ENCODE results near the gene CHAC2. TPM values are rescaled to one million over a fixed set of nuclear protein-coding genes. Genes with fewer than 3 reads are reported as not detected.
"Not testable (repeated sequence)": the region's sequence is repeated elsewhere in the genome, so short reads cannot be mapped to it uniquely, and the experiment has no call there.

CHAC2 gene
- total RNA-seq, 1 donor from 2014 or later: 10.3 TPM

GRCh38 chr2:53823639-53824038 is 56.0 kb downstream of the CHAC2 start:
- H3K4me3 ChIP-seq (ENCODE audit: low read depth, low read length); DNase-seq (ENCODE audit: low read depth): not testable (repeated sequence)
- TF ChIP-seq, protein P1, sequence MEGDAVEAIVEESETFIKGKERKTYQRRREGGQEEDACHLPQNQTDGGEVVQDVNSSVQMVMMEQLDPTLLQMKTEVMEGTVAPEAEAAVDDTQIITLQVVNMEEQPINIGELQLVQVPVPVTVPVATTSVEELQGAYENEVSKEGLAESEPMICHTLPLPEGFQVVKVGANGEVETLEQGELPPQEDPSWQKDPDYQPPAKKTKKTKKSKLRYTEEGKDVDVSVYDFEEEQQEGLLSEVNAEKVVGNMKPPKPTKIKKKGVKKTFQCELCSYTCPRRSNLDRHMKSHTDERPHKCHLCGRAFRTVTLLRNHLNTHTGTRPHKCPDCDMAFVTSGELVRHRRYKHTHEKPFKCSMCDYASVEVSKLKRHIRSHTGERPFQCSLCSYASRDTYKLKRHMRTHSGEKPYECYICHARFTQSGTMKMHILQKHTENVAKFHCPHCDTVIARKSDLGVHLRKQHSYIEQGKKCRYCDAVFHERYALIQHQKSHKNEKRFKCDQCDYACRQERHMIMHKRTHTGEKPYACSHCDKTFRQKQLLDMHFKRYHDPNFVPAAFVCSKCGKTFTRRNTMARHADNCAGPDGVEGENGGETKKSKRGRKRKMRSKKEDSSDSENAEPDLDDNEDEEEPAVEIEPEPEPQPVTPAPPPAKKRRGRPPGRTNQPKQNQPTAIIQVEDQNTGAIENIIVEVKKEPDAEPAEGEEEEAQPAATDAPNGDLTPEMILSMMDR (conservative IDR thresholded peaks at IDR 0.05; ENCODE audit: low read depth, low read length): peak; percentile 8

Other genes starting within 250 kb of the CHAC2 start
- 11.8 and 12.0 TPM in 2 replicates for gene ASB3, start 19.1 kb downstream of the CHAC2 start, total RNA-seq
- gene ERLEC1, start 19.2 kb downstream of the CHAC2 start, total RNA-seq: 74.9 and 94.1 TPM in 2 replicates
- gene GPR75, start 92.2 kb downstream of the CHAC2 start, total RNA-seq: 0.52 and 1.5 TPM in 2 replicates
- gene PSME4, start 203.2 kb downstream of the CHAC2 start, total RNA-seq: 18.7 and 27.9 TPM in 2 replicates

Data from epithelial cell of proximal tubule (primary cell).